ENCODE measurements around the gene ZDHHC19. TPM values are rescaled to one million over a fixed set of nuclear protein-coding genes. Genes with fewer than 3 reads are reported as not detected.

The ZDHHC19 gene
- total and polyA plus RNA-seq, 2 experiments from 2014 or later, result 1.3 to 15.7 TPM

- no peak for TF ChIP-seq ZNF462 (CRISPR knock-in tag; IDR thresholded peaks at IDR 0.05)
- TF ChIP-seq REST (IDR thresholded peaks at IDR 0.05; ENCODE audit: unreplicated experiment), result no peak
- no peak for TF ChIP-seq EZH2phosphoT487 (IDR thresholded peaks at IDR 0.05; ENCODE audit: unreplicated experiment)
- no peak for TF ChIP-seq NANOG (IDR thresholded peaks at IDR 0.05; ENCODE audit: borderline replicate concordance)
- TF ChIP-seq JUNB (IDR thresholded peaks at IDR 0.05; ENCODE audit: unreplicated experiment), result no peak
- no peak for TF ChIP-seq STAT1 (IDR thresholded peaks at IDR 0.05; ENCODE audit: unreplicated experiment)
- no peak for TF ChIP-seq CREB1 (CRISPR knock-in tag; IDR thresholded peaks at IDR 0.05; ENCODE audit: low read depth)
Observed at GRCh38 chr3:196166741-196167140, 44.5 kb downstream of the ZDHHC19 start (continued).
